ENCODE results near the gene XYLT1.

- no peak for TF ChIP-seq CTCF (IDR thresholded peaks at IDR 0.05)
- TF ChIP-seq ZFX (IDR thresholded peaks at IDR 0.05; ENCODE audit: borderline replicate concordance), result no peak
Observed at GRCh38 chr16:17131351-17131750, 339.4 kb downstream of the XYLT1 start.
